Astrocyte (in vitro differentiated cells and primary cell): Measurements from ENCODE around the gene RASIP1. TPM values are rescaled to one million over a fixed set of nuclear protein-coding genes. Genes with fewer than 3 reads are reported as not detected.

Source experiments
- DNase-seq: peaks from one replicate; pipeline ENCODE4 v3.0.0-alpha.2; 2010; ENCODE audit warnings: low read depth
- FAIRE-seq: peaks from 2 replicates; lab custom pipeline; 2011; peaks lifted over from hg19 to GRCh38; lab: Jason Lieb, UNC
- H2AFZ ChIP-seq: 2 replicates; pipeline ENCODE4 v1.6.0; 2012; ENCODE audit warnings: low read depth, low read length, inconsistent platforms
- H3K27ac ChIP-seq: 2 replicates; pipeline ENCODE4 v1.5.1; 2011; ENCODE audit warnings: low read depth, low read length, inconsistent platforms
- H3K27me3 ChIP-seq: 2 replicates; pipeline ENCODE4 v1.6.0; 2011; ENCODE audit warnings: low read length, inconsistent platforms; ENCODE audit not compliant: insufficient read depth
- H3K36me3 ChIP-seq: 2 replicates; pipeline ENCODE4 v1.5.1; 2011; ENCODE audit warnings: low read length, inconsistent platforms; ENCODE audit not compliant: insufficient read depth
- H3K4me1 ChIP-seq: 2 replicates; pipeline ENCODE4 v1.5.1; 2011; ENCODE audit warnings: low read length, inconsistent platforms; ENCODE audit not compliant: insufficient read depth
- H3K4me2 ChIP-seq: 2 replicates; pipeline ENCODE4 v1.6.0; 2012; ENCODE audit warnings: low read length, inconsistent platforms
- H3K4me3 ChIP-seq: 2 replicates; pipeline ENCODE4 v1.5.1; 2011; ENCODE audit warnings: low read depth, mild to moderate bottlenecking, low read length, inconsistent platforms; ENCODE audit not compliant: insufficient read depth
- H3K79me2 ChIP-seq: 2 replicates; pipeline ENCODE4 v1.6.0; 2012; ENCODE audit warnings: mild to moderate bottlenecking, low read length, inconsistent platforms; ENCODE audit not compliant: insufficient read depth
- H3K9ac ChIP-seq: 2 replicates; pipeline ENCODE4 v1.6.0; 2012; ENCODE audit warnings: mild to moderate bottlenecking, low read length, inconsistent platforms
- H3K9me3 ChIP-seq: 2 replicates; pipeline ENCODE4 v1.5.1; 2012; ENCODE audit warnings: low read depth, mild to moderate bottlenecking, low read length, inconsistent platforms; ENCODE audit not compliant: insufficient read depth
- H4K20me1 ChIP-seq: 2 replicates; pipeline ENCODE4 v1.6.0; 2012; ENCODE audit warnings: low read length, inconsistent platforms; ENCODE audit not compliant: insufficient read depth
- H3K27ac Mint-ChIP-seq: one replicate; pipeline ENCODE4 v1.8.0; 2021; ENCODE audit warnings: mild to moderate bottlenecking, mixed read lengths; ENCODE audit not compliant: unreplicated experiment
- H3K27me3 Mint-ChIP-seq: one replicate; pipeline ENCODE4 v1.8.0; 2021; ENCODE audit warnings: low read depth, mixed read lengths; ENCODE audit not compliant: unreplicated experiment
- H3K36me3 Mint-ChIP-seq: one replicate; pipeline ENCODE4 v1.8.0; 2021; ENCODE audit warnings: low read depth, mixed read lengths; ENCODE audit not compliant: unreplicated experiment
- H3K4me1 Mint-ChIP-seq: one replicate; pipeline ENCODE4 v1.8.0; 2021; ENCODE audit warnings: low read depth, mixed read lengths; ENCODE audit not compliant: unreplicated experiment
- H3K4me3 Mint-ChIP-seq: one replicate; pipeline ENCODE4 v1.8.0; 2021; ENCODE audit warnings: mild to moderate bottlenecking, moderate library complexity, mixed read lengths; ENCODE audit not compliant: unreplicated experiment
- H3K9me3 Mint-ChIP-seq: one replicate; pipeline ENCODE4 v1.8.0; 2021; ENCODE audit warnings: mild to moderate bottlenecking, mixed read lengths; ENCODE audit not compliant: unreplicated experiment
- EZH2 ChIP-seq: IDR thresholded peaks from 2 replicates; pipeline ENCODE4 v1.6.1; 2012; ENCODE audit warnings: mild to moderate bottlenecking, low read length, inconsistent platforms; ENCODE audit not compliant: insufficient read depth
- total RNA-seq: library from RNA; stranded (reverse); gene quantifications from 2 replicates; pipeline ENCODE4 v1.2.1, GENCODE V29; 2021
- TF ChIP-seq, protein P1 (sequence below): IDR thresholded peaks from 2 replicates; pipeline ENCODE4 v1.5.1; 2011; ENCODE audit warnings: low read depth, mild to moderate bottlenecking, inconsistent platforms, low read length, moderate library complexity; ENCODE audit not compliant: insufficient read depth

RASIP1 gene
- total RNA-seq, 1 donor from 2014 or later = 0.68 TPM

- Mint-ChIP-seq H3K36me3 (no peaks in the 10 kb centered on the region), H3K4me3 (peak overlapping the region; percentile 76), H3K9me3 (peaks cover 2% of the 10 kb centered on the region), H3K27ac (no peak overlapping the region), H3K4me1 (peaks cover 4% of the 10 kb centered on the region), H3K27me3 (peaks cover 13% of the 10 kb centered on the region)
- Histone ChIP-seq H4K20me1 (no peaks in the 10 kb centered on the region), H3K4me2 (peak overlapping the region; percentile 86), H3K27ac (no peak overlapping the region), H3K27me3 (peaks cover 6% of the 10 kb centered on the region), H3K79me2 (no peaks in the 10 kb centered on the region), H3K36me3 (no peaks in the 10 kb centered on the region), H3K4me1 (peaks cover 4% of the 10 kb centered on the region), H2AFZ (peak overlapping the region; percentile 69), H3K4me3 (peak overlapping the region; percentile 42), H3K9me3 (no peaks in the 10 kb centered on the region), H3K9ac (no peak overlapping the region)
- TF ChIP-seq, protein P1, sequence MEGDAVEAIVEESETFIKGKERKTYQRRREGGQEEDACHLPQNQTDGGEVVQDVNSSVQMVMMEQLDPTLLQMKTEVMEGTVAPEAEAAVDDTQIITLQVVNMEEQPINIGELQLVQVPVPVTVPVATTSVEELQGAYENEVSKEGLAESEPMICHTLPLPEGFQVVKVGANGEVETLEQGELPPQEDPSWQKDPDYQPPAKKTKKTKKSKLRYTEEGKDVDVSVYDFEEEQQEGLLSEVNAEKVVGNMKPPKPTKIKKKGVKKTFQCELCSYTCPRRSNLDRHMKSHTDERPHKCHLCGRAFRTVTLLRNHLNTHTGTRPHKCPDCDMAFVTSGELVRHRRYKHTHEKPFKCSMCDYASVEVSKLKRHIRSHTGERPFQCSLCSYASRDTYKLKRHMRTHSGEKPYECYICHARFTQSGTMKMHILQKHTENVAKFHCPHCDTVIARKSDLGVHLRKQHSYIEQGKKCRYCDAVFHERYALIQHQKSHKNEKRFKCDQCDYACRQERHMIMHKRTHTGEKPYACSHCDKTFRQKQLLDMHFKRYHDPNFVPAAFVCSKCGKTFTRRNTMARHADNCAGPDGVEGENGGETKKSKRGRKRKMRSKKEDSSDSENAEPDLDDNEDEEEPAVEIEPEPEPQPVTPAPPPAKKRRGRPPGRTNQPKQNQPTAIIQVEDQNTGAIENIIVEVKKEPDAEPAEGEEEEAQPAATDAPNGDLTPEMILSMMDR = no peak
- TF ChIP-seq EZH2 = no peak
- FAIRE-seq (no peak), DNase-seq (peak; percentile 47)
Observed at GRCh38 chr19:48738557-48739403, 1.6 kb downstream of the RASIP1 start.

DNA sequence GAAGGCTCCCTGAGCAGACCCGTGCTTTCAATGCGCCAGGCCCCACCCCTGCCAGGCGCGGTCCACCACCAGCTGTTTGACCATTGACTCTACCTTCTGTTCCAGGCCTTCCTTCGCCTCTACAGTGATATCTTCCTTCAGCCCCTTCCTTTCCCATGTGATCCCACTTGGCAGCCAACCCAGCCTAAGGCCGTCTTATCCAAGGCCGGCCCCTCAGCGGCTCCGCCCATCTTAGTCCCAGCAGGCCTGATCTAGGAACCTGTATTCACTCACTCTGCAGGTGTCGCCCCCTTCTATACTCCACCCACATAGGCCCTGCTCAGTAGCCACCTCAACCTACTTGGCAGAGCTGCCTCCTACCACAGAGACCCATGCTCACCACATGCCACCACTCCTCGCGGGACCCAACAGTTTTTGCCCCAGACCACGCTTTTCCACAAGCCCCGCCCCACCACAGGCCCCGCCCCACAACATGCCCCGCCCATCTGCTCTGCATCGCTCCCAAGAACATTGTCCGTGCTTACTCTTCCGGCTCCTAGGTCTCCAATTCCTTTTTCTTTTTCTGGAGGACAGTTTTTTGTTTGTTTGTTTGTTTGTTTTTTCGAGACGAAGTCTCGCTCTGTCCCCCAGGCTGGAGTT, 2.9 kb downstream of the RASIP1 start:
- no peaks in the 10 kb centered on the region for H3K79me2 ChIP-seq
- peaks cover 4% of the 10 kb centered on the region for H3K4me1 Mint-ChIP-seq
- H3K36me3 Mint-ChIP-seq = no peaks in the 10 kb centered on the region
- no peak overlapping the region for H3K4me3 Mint-ChIP-seq
- H3K9me3 ChIP-seq = no peaks in the 10 kb centered on the region
- H3K9ac ChIP-seq = no peak overlapping the region
- H3K27me3 Mint-ChIP-seq = peaks cover 9% of the 10 kb centered on the region
- no peaks in the 10 kb centered on the region for H4K20me1 ChIP-seq
- FAIRE-seq = no peak
- H3K4me2 ChIP-seq = no peak overlapping the region
- no peak overlapping the region for H3K4me3 ChIP-seq
- no peak overlapping the region for H3K27ac ChIP-seq
- H3K27ac Mint-ChIP-seq = no peak overlapping the region
- TF ChIP-seq, protein P1 = no peak
- TF ChIP-seq EZH2 = no peak
- DNase-seq = no peak
- no peak overlapping the region for H2AFZ ChIP-seq
- H3K36me3 ChIP-seq = no peaks in the 10 kb centered on the region
- peaks cover 4% of the 10 kb centered on the region for H3K4me1 ChIP-seq
- peaks cover 10% of the 10 kb centered on the region for H3K27me3 ChIP-seq
- H3K9me3 Mint-ChIP-seq = peaks cover 2% of the 10 kb centered on the region
